HG03432 (cell line): Measurements from ENCODE around the gene TSPAN14.

ENCODE experiments used
- ATAC-seq: cut with Tn5 transposase; IDR thresholded peaks from one replicate; pipeline ENCODE4 v1.9.1; 2021; ENCODE audit warnings: mild to moderate bottlenecking, moderate library complexity; ENCODE audit not compliant: unreplicated experiment

The TSPAN14 gene

GRCh38 chr10:80421707-80422536 lies 32.2 kb upstream of the TSPAN14 start:
- ATAC-seq, result peak; percentile 91

GRCh38 chr10:80425901-80426300 lies 28.2 kb upstream of the TSPAN14 start:
- no peak for ATAC-seq

GRCh38 chr10:80427541-80427940 lies 26.6 kb upstream of the TSPAN14 start:
- ATAC-seq, result no peak

GRCh38 chr10:80429521-80429973 lies 24.6 kb upstream of the TSPAN14 start:
- ATAC-seq, result no peak

GRCh38 chr10:80433134-80433533 lies 21.0 kb upstream of the TSPAN14 start:
- ATAC-seq, result no peak

- ATAC-seq, result no peak
Measured at GRCh38 chr10:80436446-80437098, 17.5 kb upstream of the TSPAN14 start.

GRCh38 chr10:80437227-80437626 lies 16.9 kb upstream of the TSPAN14 start:
- ATAC-seq, result no peak

GRCh38 chr10:80441831-80442230 lies 12.3 kb upstream of the TSPAN14 start:
- ATAC-seq, result no peak

GRCh38 chr10:80442879-80443278 lies 11.2 kb upstream of the TSPAN14 start:
- no peak for ATAC-seq

GRCh38 chr10:80443531-80443974 lies 10.6 kb upstream of the TSPAN14 start:
- ATAC-seq, result peak; percentile 60

- no peak for ATAC-seq
Measured at GRCh38 chr10:80444124-80444523, 10.0 kb upstream of the TSPAN14 start.

- peak; percentile 84 for ATAC-seq
Measured at GRCh38 chr10:80444646-80445319, 9.3 kb upstream of the TSPAN14 start.

GRCh38 chr10:80447436-80448190 lies 6.5 kb upstream of the TSPAN14 start:
- no peak for ATAC-seq

- no peak for ATAC-seq
Measured at GRCh38 chr10:80448209-80448942, 5.7 kb upstream of the TSPAN14 start.

GRCh38 chr10:80449520-80449919 lies 4.6 kb upstream of the TSPAN14 start:
- ATAC-seq, result no peak

GRCh38 chr10:80451132-80451531 lies 3.0 kb upstream of the TSPAN14 start:
- no peak for ATAC-seq

GRCh38 chr10:80452069-80452468 lies 2.0 kb upstream of the TSPAN14 start:
- no peak for ATAC-seq

GRCh38 chr10:80452640-80453039 lies 1.5 kb upstream of the TSPAN14 start:
- no peak for ATAC-seq

- ATAC-seq, result no peak
Measured at GRCh38 chr10:80453056-80453841, 861 bp upstream of the TSPAN14 start.
